ENCODE data around the gene TYW1.
"Not testable (repeated sequence)": the region's sequence is repeated elsewhere in the genome, so short reads cannot be mapped to it uniquely, and the experiment has no call there.

The TYW1 gene

GRCh38 chr7:67192123-67192702, 195.6 kb downstream of the TYW1 start:
- DNase-seq = not testable (repeated sequence)

- DNase-seq = not testable (repeated sequence)
Observed at GRCh38 chr7:67192889-67193613, 196.4 kb downstream of the TYW1 start.

GRCh38 chr7:67196176-67196575, 199.5 kb downstream of the TYW1 start:
- DNase-seq = not testable (repeated sequence)

- DNase-seq = not testable (repeated sequence)
Observed at GRCh38 chr7:67198865-67199526, 202.4 kb downstream of the TYW1 start.

GRCh38 chr7:67205772-67206171, 209.1 kb downstream of the TYW1 start:
- not testable (repeated sequence) for DNase-seq

GRCh38 chr7:67206452-67206851, 209.8 kb downstream of the TYW1 start:
- no peak for DNase-seq

GRCh38 chr7:67208656-67209055, 212.0 kb downstream of the TYW1 start:
- DNase-seq = not testable (repeated sequence)

- no peak for DNase-seq
Observed at GRCh38 chr7:67209256-67209655, 212.6 kb downstream of the TYW1 start.

GRCh38 chr7:67210567-67210966, 213.9 kb downstream of the TYW1 start:
- no peak for DNase-seq

- DNase-seq = not testable (repeated sequence)
Observed at GRCh38 chr7:67211650-67212330, 215.2 kb downstream of the TYW1 start.

GRCh38 chr7:67213038-67213437, 216.4 kb downstream of the TYW1 start:
- DNase-seq = not testable (repeated sequence)

GRCh38 chr7:67223551-67223950, 226.9 kb downstream of the TYW1 start:
- DNase-seq = not testable (repeated sequence)

- DNase-seq = not testable (repeated sequence)
Observed at GRCh38 chr7:67226340-67226907, 229.8 kb downstream of the TYW1 start.

- DNase-seq = not testable (repeated sequence)
Observed at GRCh38 chr7:67226967-67227366, 230.3 kb downstream of the TYW1 start.

GRCh38 chr7:67229018-67229417, 232.4 kb downstream of the TYW1 start:
- not testable (repeated sequence) for DNase-seq

- DNase-seq = not testable (repeated sequence)
Observed at GRCh38 chr7:67230029-67230428, 233.4 kb downstream of the TYW1 start.

- DNase-seq = not testable (repeated sequence)
Observed at GRCh38 chr7:67233506-67233905, 236.9 kb downstream of the TYW1 start.

- DNase-seq = not testable (repeated sequence)
Observed at GRCh38 chr7:67236216-67236615, 239.6 kb downstream of the TYW1 start.

- DNase-seq = not testable (repeated sequence)
Observed at GRCh38 chr7:67242871-67243270, 246.2 kb downstream of the TYW1 start.

- DNase-seq = not testable (repeated sequence)
Observed at GRCh38 chr7:67248364-67248763, 251.7 kb downstream of the TYW1 start.

GRCh38 chr7:67251986-67252558, 255.4 kb downstream of the TYW1 start:
- no peak for DNase-seq

GRCh38 chr7:67255076-67255475, 258.4 kb downstream of the TYW1 start:
- not testable (repeated sequence) for DNase-seq
